GM18861 (cell line): ENCODE measurements around the gene CMSS1.

Experiments used
- ATAC-seq: cut with Tn5 transposase; IDR thresholded peaks from one replicate; pipeline ENCODE4 v1.9.1; 2021; ENCODE audit not compliant: unreplicated experiment

Gene CMSS1

DNA sequence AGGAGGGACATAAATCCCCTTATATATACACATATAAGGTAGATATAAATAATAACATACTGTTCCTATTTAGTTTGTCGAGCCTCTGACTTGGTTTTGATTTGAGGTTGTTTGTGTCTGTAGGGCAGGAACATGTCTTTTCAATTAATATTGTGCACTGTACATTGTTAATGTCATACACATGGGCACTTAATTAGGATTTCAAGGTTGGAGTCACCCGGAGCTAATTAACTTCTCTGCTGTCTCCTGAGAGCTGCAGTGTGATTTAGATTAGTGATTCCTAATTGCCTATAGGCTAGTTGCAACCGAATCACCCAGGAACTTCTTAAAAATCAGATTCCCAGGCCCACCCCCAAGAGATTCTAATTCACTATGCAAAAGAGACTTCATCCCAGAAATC, 347.1 kb downstream of the CMSS1 start:
- ATAC-seq, result no peak

DNA sequence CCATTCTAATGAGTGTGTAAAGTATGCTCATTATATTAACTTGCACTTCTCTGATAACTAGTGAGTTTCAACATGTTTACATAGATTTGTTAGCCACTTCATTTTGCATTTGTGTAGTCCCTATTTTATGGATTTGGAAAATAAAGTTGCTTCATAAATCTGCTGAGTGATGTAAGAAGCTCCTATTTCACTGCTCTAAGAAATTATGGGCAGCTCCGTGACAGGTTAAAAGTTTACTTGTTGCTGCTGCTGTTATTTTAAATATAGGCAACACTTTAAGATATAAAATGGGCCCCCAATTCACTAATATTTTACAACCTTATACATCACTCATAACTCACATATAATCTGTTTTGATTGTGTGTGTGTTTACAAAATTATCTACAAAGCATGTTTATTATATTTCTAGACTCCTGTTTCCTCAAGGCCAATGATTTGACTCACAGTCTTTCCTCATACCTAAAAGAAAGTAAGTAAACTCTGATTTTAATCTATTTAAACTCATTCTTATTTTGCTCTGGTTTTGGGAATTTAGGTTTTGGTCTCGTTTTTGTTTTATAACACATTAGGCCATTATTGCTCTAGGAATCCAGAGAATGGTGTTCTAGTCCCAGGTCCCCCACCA, 348.4 kb downstream of the CMSS1 start:
- ATAC-seq, result no peak

DNA sequence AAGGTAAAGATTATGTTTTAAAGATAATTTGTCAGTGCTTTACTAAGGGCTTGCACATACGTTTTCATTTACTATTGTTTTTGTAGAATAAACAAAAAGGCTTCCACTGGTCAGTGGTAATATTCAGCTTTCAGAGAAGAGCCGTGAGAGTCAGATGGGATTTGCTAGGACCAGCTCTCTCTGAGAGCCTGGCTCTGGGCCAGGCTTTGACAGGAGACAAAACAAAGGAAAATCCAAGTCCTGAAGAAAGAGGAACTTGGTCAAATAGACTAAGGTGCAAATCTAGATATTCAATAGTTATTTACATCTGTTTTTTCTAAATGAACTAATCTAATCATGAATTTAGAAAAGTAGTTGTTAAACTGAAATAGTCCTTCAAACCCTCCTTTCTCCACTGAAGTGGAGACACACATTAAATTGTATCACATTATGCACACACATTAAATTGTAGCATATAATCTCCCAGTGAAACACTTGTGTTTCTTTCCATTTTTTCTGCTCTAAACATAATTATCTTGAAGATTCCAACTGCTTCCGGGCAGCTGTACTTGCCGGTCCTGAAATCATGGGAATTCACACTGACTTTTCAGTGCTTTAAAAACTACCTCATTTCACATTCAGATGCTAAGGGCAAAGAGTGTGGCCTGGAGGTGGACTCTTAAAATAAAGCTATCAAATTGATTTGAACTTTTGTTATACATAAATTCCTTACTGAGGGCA, 351.7 kb downstream of the CMSS1 start:
- no peak for ATAC-seq

DNA sequence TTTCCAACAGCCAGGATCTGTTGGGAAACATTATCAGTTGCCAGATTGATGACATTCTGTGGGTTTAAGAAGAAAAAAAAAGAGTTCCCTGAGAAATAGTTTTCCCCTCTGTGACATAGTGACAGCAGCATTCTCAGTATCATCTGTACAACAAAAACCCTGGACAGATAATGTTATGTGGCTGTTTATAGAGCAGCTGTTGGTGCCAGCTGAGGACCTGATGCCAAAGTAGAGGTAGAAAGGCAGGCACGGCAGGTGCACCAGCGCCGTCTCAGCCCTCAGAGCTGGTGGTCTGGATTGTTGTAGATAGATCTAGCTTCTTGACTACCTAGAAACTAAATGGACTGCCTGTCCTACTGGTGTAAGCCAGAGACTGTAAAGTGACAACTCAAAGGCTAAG, 352.8 kb downstream of the CMSS1 start:
- no peak for ATAC-seq

DNA sequence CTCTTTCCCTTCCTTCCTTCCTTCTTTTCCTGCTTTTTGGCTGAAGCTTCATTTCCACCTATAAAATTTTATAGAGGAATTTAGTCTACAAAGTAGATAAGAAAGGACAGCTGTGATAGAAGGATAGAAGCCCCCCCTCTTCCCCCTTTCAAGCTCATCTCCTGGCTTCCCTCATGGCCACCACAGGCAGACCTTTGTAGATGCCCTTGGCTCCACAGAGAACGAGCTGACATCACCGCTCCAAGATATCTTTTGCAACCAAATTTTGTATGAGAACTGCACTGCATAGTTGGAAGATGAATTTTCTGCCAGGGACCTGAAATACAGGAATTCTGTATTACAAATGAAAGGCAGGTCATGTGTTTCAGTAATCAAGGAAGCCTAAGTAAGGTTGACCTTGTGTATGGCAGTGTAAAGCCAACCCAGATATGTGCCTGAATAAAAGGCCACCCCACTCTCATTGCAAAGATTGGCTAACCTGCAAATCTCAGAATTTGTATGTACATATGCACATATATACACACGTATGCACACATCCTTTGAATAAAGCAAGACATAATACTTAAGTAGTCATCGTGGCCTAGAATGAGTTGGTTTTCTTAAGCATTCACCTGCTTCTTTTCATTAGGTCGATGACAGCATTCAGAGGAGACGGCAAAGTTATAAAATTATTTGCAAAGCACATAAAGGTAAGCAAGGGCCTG, 353.7 kb downstream of the CMSS1 start:
- no peak for ATAC-seq

DNA sequence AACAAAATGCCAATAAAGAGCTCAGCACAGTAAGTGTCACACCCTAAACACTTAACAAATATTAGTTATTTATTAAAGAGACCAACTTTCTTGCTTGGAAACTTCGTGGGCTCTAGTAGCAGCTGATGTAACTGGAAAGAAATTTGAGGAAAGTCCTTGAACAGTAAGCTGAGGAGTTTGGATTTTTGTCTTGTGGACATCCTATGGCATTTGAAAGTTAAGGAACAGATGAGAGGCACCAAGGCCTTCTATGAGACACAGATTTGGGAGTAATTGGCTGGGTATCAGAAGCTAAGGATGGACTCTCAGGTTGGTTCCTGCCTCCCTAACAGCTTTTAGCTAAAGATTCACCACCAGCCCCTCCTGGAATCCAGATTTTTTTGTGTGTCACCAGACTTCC, 356.3 kb downstream of the CMSS1 start:
- no peak for ATAC-seq

DNA sequence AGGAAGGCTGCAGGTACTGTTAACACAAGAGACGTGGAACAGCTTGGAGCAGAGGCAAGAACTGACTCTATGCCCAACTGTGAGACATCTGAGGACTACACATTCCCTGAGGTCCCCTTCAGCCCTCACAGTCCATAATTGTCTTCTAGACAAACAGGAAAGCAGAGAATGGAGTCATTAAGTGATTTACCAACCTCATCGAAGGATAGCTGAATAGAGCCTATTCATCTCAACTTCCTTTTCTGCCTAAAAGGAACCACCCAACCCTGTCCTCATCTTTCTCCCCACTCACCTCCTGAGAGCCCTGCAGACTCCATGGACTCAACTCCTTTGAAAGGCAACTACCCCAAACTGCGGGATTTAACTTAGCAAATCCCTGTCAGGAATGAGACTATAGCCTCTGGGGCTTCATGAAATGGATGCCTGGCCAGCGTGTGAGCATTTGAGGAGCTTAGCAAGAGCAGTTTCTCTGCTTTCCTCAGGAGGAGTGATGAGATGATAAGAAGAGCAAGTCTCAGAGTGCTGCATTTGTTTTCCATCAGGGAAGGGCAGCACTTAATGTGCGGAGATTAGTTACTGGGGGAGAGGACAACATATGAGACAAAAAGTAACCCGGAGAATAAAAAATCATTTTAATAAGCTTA, 358.1 kb downstream of the CMSS1 start:
- no peak for ATAC-seq

DNA sequence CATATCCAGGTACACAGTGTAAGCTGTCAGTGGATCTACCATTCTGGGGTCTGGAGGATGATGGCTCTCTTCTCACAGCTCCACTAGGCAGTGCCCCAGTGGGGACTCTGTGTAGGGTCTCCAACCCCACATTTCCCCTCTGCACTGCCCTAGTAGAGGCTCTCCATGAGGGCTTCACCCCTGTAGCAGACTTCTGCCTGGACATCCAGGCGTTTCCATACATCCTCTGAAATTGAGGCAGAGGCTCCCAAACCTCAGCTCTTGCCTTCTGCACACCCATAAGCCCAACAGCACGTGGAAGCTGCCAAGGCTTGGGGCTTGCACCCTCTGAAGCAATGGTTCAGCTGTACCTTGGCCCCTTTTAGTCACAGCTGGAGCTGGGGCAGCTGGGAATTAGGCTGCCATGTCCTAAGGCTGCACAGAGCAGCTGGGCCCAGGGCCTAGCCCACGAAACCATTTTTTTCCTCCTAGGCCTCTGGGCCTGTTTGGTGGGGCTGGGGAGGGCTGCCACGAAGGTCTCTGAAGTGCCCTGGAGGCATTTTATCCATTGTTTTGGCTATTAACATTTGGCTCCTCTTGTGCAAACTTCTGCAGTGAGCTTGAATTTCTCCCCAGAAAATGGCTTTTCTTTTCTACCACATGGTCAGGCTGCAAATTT, 362.2 kb downstream of the CMSS1 start:
- no peak for ATAC-seq

DNA sequence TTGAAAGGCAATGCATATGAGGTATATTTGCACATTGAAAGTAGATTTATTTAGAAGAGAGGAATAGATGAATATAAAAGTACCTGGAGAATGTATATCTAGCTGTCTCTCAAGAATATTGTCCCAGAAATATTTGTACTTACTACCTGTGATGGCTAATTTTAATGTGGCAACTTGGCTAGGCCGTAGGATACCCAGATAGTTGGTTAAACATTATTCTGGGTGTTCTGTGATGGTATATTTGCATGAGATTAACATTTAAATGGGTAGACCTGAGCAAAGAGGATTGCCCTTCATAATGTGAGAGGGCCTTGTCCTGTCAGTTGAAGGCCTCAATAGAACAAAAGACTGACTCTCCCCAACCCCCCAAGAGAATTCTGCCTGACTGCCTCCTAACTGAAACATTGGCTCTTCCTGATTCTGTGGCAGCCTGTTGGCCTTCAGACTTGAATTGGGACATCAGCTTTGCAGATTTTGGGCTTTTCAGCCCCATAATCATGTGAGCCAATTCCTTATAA, 366.0 kb downstream of the CMSS1 start:
- no peak for ATAC-seq

DNA sequence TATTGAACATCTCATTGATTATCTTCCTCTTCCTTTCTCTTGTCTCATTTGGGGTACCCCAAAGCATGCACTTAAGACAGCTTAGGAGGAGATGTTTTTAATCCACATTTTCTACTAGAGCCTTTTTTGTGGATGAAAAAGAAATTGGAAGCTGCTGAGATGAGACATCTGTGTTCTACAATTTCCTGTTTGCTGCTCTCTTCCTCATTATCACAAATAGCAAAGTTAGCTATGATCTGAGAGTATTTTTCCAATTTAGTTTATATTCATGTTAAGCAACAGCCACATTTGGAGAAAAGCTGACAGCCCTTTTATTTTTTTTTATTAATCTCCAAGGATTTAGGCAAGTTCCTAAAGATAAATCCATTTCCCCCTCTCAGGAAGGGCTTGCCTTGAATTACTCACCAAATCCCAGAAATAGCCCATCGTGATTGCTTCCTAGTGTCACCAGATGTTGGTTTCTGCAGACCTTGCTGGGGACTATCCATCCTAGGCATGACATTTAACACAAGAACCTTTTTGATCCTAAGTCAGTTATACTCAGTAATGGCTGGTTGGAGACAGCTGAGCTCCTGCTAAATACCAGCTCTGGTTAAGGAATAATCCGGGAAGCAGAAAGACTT, 367.4 kb downstream of the CMSS1 start:
- ATAC-seq, result no peak

DNA sequence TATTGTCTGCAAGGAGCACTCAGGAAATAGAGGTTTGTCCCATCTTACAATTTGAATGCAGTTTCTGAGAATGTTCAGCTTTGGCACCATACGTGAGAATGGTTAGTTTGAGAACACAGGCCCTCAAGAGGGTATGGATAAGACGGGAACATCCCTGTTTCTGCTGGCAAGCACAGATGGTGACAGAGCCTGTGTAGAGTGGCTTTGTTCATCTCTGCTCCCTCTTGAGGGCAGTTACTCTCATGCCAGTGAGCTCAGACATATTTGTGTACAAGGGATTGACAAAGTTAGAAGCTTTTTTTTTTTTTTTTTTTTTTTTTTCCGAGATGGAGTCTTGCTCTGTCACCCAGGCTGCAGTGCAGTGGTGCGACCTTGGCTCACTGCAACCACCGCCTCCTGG, 368.2 kb downstream of the CMSS1 start:
- no peak for ATAC-seq

DNA sequence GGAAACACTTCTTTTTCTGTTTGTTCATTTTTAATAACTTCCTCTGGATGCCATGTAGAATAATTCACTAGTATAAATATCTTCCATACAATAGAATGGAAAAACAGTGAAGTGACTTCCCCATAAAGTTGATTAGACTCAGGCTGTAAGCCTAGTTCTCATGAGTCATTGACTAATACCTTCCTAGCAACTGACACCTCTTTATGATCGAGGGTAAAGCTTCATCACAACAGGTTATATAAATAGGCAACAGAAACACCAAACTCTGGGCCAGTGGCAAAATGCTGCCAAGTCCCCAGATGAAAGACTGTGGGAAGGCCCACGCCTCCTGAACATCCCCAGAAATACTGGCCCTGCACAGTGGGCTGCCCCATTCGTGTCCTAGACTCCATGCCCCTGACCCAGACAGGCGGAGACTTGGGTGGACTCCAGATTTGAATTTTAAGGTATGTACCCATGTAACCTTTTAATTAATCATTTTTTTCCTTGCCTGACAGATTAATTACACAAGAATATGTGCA, 371.8 kb downstream of the CMSS1 start:
- no peak for ATAC-seq

DNA sequence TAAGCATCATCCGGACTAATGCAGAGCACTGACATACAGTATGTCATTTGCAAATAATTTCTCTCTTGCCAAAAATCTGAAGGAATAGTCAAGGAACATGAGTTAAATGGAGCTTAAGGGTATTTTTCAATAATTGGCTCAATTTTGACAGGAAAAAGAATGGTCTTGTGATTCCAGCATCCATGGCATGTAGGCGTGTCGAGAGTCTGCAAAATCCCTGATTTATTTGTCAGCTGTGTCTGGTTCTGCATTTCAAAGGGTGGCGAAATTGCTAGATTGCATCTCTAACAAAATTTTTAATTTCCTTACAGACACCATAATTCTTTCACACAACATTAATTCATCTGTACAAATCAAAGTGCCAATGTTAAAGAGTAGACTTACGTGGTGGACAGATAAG, 377.7 kb downstream of the CMSS1 start:
- no peak for ATAC-seq

DNA sequence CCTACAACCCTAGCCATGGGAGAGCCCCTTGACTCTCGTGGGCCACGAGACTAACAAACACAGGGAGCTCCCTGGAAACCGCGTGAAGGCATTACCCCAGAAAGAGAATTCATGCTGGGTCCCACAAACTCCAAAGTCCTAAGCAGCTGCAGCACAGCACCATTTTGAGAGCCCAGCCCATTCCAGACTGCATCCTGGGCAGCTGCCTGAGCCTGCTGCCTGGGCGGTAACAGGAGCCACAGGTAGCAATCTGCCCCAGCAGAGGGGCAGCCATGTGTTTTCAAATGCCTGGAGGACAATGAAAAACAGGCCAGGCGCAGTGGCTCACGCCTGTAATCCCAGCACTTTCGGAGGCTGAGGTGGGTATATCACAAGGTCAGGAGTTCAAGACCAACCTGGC, 380.2 kb downstream of the CMSS1 start:
- no peak for ATAC-seq

DNA sequence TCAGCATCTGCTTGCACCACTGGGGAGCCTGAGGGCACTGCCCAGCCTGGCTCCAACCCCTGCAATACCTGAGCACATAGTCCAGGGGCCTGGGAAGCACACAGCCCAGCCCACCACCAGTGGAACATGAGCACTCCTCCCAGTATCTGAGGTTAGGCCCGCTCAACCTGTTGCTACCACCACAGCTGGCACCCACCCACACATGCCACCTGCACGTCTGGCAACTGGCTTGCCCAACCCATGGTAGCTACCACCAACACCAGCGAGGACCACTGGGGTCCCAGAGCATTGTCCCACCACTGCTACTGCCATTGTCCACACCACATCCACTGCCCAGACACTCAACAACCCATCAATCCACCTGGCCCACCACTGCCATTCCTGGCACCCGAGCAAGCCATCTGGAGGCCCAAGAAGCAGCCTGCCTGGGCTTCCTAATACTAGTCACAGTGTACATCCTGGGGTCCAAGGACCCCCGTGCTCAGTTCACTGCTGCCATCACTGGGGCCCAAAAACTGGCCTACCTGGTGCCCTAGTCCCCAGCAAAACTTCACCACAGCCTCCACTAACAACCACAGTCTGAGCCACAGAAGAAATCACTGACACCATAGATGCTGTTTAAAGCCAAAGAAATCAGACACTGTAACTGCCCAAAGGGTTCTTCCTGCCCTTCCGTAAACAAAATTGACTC, 381.1 kb downstream of the CMSS1 start:
- ATAC-seq, result no peak

DNA sequence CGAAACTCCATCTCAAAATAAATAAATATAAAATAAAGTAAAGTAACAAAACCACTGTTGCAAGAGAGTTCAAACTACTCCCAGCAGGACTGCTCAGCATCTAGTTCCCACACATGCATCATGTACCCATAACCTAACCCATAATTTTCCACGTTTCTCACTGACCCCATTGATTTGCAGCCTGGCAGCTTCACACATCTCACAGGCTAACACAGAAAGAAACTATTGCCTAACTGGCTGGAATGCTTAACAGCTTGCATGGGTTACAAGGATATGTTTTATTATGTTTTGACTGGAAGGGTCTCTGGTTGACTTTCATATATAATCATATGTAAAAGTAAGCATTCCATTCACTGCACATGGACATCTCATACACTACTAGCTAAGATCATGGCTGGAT, 387.5 kb downstream of the CMSS1 start:
- ATAC-seq, result no peak

DNA sequence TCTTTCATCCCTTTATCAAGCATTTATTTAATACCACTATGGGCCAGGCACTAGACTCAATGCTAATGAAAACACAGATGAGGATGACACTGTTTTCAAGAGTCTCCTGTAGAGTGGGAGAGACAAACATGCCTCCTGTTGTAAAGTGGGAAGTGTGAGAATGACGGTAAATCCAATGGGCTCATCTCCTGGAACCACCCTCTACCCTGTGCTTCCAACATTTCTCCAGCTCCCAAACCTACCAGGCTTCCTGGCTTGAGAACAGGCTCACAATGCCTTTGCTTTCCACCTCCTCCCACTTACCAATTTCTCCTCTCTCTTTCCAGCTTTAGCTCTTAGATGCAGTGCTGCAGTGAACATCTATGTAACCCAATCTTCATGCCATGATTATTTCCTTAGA, 389.0 kb downstream of the CMSS1 start:
- ATAC-seq, result no peak

DNA sequence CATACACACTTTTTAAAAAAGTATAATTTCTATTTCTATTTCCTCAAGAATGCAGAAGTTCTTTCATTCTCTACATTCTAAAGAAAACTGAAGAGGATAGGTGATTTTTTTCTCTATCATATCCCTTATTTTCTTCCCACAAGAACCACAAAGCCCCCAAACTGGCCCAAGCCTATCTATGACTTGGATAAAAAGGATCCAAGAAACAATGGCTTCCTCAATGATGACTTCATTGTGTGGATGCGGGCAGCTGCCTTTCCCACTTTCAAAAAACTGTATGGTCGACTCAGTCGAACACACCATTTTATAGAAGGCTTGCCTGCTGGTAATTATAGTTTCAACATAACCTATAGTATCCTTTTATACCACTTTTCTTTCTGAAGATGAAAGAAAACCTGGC, 390.2 kb downstream of the CMSS1 start:
- no peak for ATAC-seq

DNA sequence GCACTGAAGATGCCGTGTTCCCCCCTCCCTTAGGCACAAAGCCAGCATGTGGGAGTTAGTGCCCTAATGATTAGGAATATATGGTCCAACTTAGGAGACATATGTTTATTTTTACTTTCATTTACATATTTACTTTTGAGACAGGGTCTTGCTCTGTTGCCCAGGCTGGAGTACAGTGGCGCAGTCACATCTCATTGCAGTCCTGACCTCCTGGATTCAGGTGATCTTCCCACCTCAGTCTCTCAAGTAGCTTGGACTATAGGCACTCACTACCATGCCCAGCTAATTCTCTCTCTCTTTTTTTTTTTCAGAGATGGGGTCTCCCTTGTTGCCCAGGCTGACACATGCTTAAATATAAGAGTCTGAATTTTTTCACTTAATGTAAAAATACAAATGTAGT, 391.5 kb downstream of the CMSS1 start:
- no peak for ATAC-seq
